HG03064 (cell line): ENCODE measurements around the gene ADISSP.

Experiments
- ATAC-seq: cut with Tn5 transposase; IDR thresholded peaks from one replicate; pipeline ENCODE4 v1.9.1; 2021; ENCODE audit warnings: low read depth; ENCODE audit not compliant: unreplicated experiment

Gene ADISSP

DNA sequence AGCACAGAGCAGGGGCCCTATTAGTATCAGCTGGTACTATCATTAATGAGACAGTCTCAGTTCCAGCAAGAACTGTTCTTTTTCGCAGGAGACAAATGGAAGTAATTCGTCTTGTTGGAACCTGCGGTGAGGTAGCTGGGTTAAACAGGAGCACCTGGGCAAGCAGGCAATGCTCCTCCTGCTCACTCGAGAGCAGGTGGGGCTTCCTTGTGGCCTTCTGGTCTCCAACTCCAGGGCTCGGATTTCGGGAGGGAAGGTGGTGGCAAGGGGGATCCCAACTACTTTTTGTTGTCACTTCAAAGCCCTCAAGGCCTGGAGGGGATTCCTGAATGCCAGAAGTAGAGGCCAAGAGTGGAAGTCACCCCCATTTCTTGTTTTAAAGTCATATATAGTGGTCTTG, 15.0 kb upstream of the ADISSP start:
- no peak for ATAC-seq

DNA sequence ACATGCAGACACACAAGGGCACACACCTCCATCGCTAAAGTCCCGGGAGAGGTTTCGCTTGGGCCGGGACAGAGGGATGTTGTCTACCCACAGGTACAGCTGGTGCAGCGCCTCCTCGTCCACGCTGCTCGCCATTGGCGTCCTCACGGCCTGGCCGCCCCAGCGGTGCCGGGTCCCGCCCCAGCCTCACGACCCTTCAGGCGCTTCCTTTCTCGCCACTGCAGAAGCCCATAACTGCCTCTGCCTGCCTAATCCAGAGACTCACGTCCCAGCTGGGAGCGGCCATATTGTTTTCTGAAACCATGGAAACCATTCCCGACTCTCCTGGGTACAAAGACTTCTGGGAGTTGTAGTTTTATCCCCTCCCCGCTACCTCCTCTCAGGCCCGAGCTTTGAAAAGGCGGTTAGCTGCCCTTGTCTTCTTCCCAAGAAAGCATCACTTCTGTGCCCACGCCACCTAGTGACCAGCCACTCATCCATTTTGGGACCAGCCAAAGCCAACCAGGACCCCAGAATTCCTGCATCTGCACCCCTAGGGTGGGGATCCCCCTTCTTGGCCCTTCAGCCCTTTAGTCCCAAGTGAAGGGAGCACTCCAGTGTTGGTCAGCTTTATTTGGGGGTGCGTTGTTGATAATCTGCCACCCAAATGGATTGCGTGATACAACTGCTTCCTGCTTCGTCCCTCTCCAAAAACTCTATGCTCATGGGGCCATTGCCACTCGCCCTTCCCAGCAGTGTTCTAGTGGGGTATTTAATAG, 13.8 kb upstream of the ADISSP start, which contains the start of gene SPEF1:
SPEF1 (minus strand) TSS at position 296 of the 758 bp plus-strand sequence; CDS start at position 135, 161 bp downstream.
- no peak for ATAC-seq

- no peak for ATAC-seq
Observed at GRCh38 chr20:3778976-3779375, 11.4 kb upstream of the ADISSP start.

- no peak for ATAC-seq
Observed at GRCh38 chr20:3777716-3778629, 10.4 kb upstream of the ADISSP start.

GRCh38 chr20:3777381-3777715, 9.8 kb upstream of the ADISSP start:
- no peak for ATAC-seq

- ATAC-seq: no peak
Observed at GRCh38 chr20:3775457-3776108, 8.0 kb upstream of the ADISSP start.

DNA sequence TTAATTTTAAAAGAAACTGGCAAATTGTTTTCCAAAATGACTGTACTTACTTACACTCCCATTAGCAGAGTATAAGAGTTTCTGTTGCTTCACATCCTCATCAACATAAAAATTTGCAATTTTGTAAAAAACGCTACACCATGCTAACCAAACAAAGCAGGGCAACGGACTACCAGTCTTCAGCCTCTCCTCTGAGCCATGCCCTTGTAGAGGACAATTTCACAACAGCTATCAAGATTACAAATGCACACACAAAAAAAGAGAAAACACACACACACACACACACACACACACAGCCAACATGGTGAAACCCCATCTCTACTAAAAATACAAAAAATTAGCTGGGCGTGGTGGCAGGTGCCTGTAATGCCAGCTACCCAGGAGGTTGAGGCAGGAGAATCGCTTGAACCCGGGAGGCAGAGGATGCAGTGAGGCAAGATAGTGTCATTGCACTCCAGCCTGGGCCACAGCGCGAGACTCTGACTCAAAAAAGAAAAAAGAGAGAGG, 4.1 kb upstream of the ADISSP start:
- no peak for ATAC-seq

GRCh38 chr20:3768342-3769130, 983 bp upstream of the ADISSP start:
- peak; percentile 28 for ATAC-seq

DNA sequence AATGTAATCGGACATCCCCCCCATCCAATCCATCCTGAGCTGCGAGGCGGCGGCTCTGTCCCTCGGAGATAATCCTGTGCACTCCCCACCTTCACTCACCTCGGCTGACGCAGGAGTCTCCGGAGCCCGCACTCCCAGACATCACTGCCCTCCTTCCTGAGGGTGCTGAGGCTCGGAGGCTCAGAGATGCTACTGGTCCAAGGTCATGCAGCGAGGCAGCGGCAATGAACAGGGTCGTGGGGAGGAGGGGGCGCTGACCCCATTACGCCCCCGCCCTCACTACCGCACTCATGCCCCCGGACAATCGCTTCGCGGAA, 485 bp downstream of the ADISSP start:
- ATAC-seq: no peak

DNA sequence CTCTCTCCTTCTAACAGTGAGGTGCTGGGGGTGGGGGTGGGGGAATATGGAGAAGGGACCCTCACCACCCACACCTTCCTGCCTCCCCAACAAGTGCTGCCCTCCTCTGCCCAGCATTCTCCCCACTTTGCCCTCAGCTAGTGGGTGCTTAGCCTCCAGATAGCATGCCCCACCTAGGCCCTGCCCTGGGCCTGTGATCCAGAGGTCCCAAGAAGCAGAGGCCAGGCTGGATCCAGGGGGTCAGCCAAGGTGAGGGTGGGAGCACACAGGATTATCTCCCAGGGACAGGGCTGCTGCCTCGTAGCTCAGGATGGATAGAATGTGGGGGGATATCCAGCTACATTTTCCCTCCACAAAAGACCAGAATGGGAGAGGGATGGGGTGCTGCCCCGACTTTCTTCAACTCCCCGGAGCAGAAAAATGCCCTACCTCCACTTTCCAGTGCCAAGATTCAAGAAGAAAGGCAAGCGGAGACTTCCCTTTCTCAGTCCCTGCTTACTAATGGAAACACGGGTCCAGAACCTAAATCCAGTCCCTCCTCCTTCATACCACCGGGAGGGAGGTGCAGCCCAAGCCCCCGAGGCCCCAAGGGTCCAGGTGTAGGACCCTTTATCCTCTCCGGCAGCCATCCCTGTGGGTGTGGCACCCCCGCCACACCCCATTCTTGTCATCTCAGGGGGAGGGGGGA, 987 bp downstream of the ADISSP start:
- no peak for ATAC-seq

GRCh38 chr20:3765171-3765882, 2.2 kb downstream of the ADISSP start:
- ATAC-seq: no peak

DNA sequence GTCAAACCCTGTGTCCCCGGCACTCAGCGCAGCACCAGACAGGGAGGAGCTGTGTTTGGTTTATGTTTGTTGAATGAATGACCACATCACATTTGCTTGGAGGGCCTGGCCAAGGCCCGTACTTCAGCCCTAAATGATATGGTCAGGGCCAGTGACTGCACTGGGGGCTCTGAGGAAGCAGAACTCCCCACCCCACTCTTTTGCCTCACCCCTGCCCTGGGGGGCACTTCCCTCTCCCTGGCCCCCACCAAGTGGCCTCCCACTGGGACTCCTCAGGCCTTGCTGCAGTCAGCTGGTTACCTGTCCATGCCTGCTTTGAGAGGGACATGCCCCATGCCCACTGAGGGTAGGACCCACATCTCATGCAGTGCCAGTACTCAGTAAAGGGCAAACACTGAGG, 2.9 kb downstream of the ADISSP start:
- ATAC-seq: no peak

- no peak for ATAC-seq
Observed at GRCh38 chr20:3763671-3764601, 3.6 kb downstream of the ADISSP start.

GRCh38 chr20:3760655-3761348, 6.8 kb downstream of the ADISSP start:
- no peak for ATAC-seq

GRCh38 chr20:3759884-3760283, 7.7 kb downstream of the ADISSP start:
- ATAC-seq: no peak

- ATAC-seq: no peak
Observed at GRCh38 chr20:3759316-3759823, 8.2 kb downstream of the ADISSP start.

DNA sequence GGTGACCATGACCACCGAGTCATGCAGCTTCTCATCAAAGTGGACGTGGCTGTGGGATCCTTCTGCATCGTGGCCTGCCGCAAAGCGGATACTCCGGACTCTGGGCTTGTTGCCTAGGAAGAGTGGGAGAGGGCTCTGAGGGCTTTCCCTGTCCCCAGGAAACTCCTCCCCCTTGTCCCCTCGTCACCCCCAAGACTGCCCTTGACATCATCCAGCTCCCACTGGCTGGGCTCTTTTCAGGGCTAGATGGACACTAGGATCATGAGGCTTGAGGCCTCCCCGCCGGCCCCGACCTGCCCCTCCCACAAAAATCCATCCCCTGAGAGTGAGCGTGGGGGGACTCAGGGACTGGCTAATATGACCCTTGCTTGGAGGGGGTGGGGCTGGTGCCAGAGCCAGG, 9.0 kb downstream of the ADISSP start:
- ATAC-seq: no peak
